HG02970 (cell line): ENCODE data around the gene FGD4.

Experiments used
- ATAC-seq: cut with Tn5 transposase; IDR thresholded peaks from one replicate; pipeline ENCODE4 v1.9.1; 2021; ENCODE audit warnings: mild to moderate bottlenecking, moderate library complexity, moderate number of reproducible peaks; ENCODE audit not compliant: unreplicated experiment, low FRiP score

Gene FGD4

GRCh38 chr12:32454075-32454474 lies 54.7 kb downstream of the FGD4 start:
- no peak for ATAC-seq

GRCh38 chr12:32454866-32455265 lies 55.5 kb downstream of the FGD4 start:
- no peak for ATAC-seq

GRCh38 chr12:32455607-32456071 lies 56.3 kb downstream of the FGD4 start:
- ATAC-seq, result no peak

GRCh38 chr12:32457251-32458025 lies 58.1 kb downstream of the FGD4 start:
- ATAC-seq, result no peak

- no peak for ATAC-seq
These were observed 61.3 kb downstream of the FGD4 start for GRCh38 chr12:32460638-32461037.

GRCh38 chr12:32462908-32463307 lies 63.5 kb downstream of the FGD4 start:
- no peak for ATAC-seq

- ATAC-seq, result no peak
These were observed 66.8 kb downstream of the FGD4 start for GRCh38 chr12:32466187-32466586.

GRCh38 chr12:32466986-32467711 lies 67.8 kb downstream of the FGD4 start:
- no peak for ATAC-seq

- ATAC-seq, result no peak
These were observed 68.9 kb downstream of the FGD4 start for GRCh38 chr12:32467959-32468863.

- no peak for ATAC-seq
These were observed 71.6 kb downstream of the FGD4 start for GRCh38 chr12:32470936-32471470.

GRCh38 chr12:32471591-32472001 lies 72.2 kb downstream of the FGD4 start:
- ATAC-seq, result no peak

- no peak for ATAC-seq
These were observed 76.4 kb downstream of the FGD4 start for GRCh38 chr12:32475724-32476123.

GRCh38 chr12:32476446-32476845 lies 77.1 kb downstream of the FGD4 start:
- no peak for ATAC-seq

- ATAC-seq, result no peak
These were observed 78.4 kb downstream of the FGD4 start for GRCh38 chr12:32477714-32478113.

- no peak for ATAC-seq
These were observed 78.8 kb downstream of the FGD4 start for GRCh38 chr12:32478166-32478565.

- no peak for ATAC-seq
These were observed 79.7 kb downstream of the FGD4 start for GRCh38 chr12:32478858-32479725.

- ATAC-seq, result no peak
These were observed 82.9 kb downstream of the FGD4 start for GRCh38 chr12:32482226-32482625.

- ATAC-seq, result no peak
These were observed 84.1 kb downstream of the FGD4 start for GRCh38 chr12:32483499-32483898.

- no peak for ATAC-seq
These were observed 84.6 kb downstream of the FGD4 start for GRCh38 chr12:32483993-32484392.

GRCh38 chr12:32486158-32486557 lies 86.8 kb downstream of the FGD4 start:
- no peak for ATAC-seq
